Mucosa of stomach (tissue), 1 donor: Measurements from ENCODE around the gene IL1F10.

Experiments
- H3K27me3 ChIP-seq: one replicate; pipeline ENCODE4 v1.7.0; 2013; ENCODE audit warnings: mild to moderate bottlenecking, low read length; ENCODE audit not compliant: control insufficient read depth, insufficient read depth
- H3K36me3 ChIP-seq: one replicate; pipeline ENCODE4 v1.7.0; 2013; ENCODE audit warnings: low read length; ENCODE audit not compliant: control insufficient read depth, insufficient read depth
- H3K4me1 ChIP-seq: one replicate; pipeline ENCODE4 v1.7.0; 2013; ENCODE audit warnings: mild to moderate bottlenecking, low read length; ENCODE audit not compliant: control insufficient read depth, insufficient read depth
- H3K4me3 ChIP-seq: one replicate; pipeline ENCODE4 v1.7.0; 2013; ENCODE audit warnings: low read length
- H3K9ac ChIP-seq: one replicate; pipeline ENCODE4 v1.7.0; 2013; ENCODE audit warnings: mild to moderate bottlenecking, low read length, moderate library complexity
- H3K9me3 ChIP-seq: one replicate; pipeline ENCODE4 v1.7.0; 2013; ENCODE audit warnings: mild to moderate bottlenecking, low read length, moderate library complexity; ENCODE audit not compliant: control insufficient read depth
- donor health status: Pancreatic carcinoma.

Gene IL1F10

GRCh38 chr2:113041871-113042270 lies 25.9 kb upstream of the IL1F10 start:
- Histone ChIP-seq H3K4me1 (peaks cover 14% of the 10 kb centered on the region), H3K9ac (no peak overlapping the region), H3K27me3 (no peaks in the 10 kb centered on the region), H3K36me3 (no peaks in the 10 kb centered on the region), H3K4me3 (no peak overlapping the region), H3K9me3 (no peaks in the 10 kb centered on the region)

GRCh38 chr2:113046465-113046864 lies 21.3 kb upstream of the IL1F10 start:
- no peaks in the 10 kb centered on the region for H3K27me3 ChIP-seq
- no peaks in the 10 kb centered on the region for H3K4me1 ChIP-seq
- no peak overlapping the region for H3K9ac ChIP-seq
- H3K4me3 ChIP-seq = no peak overlapping the region
- H3K9me3 ChIP-seq = no peaks in the 10 kb centered on the region
- no peaks in the 10 kb centered on the region for H3K36me3 ChIP-seq

- H3K4me3 ChIP-seq = no peak overlapping the region
- no peaks in the 10 kb centered on the region for H3K4me1 ChIP-seq
- H3K9me3 ChIP-seq = no peaks in the 10 kb centered on the region
- no peak overlapping the region for H3K9ac ChIP-seq
- no peaks in the 10 kb centered on the region for H3K36me3 ChIP-seq
- H3K27me3 ChIP-seq = no peaks in the 10 kb centered on the region
Observed at GRCh38 chr2:113050921-113051895, 16.6 kb upstream of the IL1F10 start.

GRCh38 chr2:113052396-113052917 lies 15.3 kb upstream of the IL1F10 start, which contains the start of gene IL36B:
Gene IL36B, minus strand, starts transcription at chr2:113052867.
- no peaks in the 10 kb centered on the region for H3K36me3 ChIP-seq
- H3K27me3 ChIP-seq = no peaks in the 10 kb centered on the region
- H3K4me1 ChIP-seq = no peaks in the 10 kb centered on the region
- H3K9me3 ChIP-seq = no peaks in the 10 kb centered on the region
- no peak within 1 kb of the TSS for H3K9ac ChIP-seq
- no peak within 1 kb of the TSS for H3K4me3 ChIP-seq

- H3K27me3 ChIP-seq = no peaks in the 10 kb centered on the region
- H3K4me1 ChIP-seq = no peaks in the 10 kb centered on the region
- H3K36me3 ChIP-seq = no peaks in the 10 kb centered on the region
- no peak overlapping the region for H3K4me3 ChIP-seq
- no peaks in the 10 kb centered on the region for H3K9me3 ChIP-seq
- H3K9ac ChIP-seq = no peak overlapping the region
Observed at GRCh38 chr2:113053666-113054065, 14.1 kb upstream of the IL1F10 start.

- H3K27me3 ChIP-seq = no peaks in the 10 kb centered on the region
- no peaks in the 10 kb centered on the region for H3K9me3 ChIP-seq
- H3K4me1 ChIP-seq = no peaks in the 10 kb centered on the region
- H3K36me3 ChIP-seq = no peaks in the 10 kb centered on the region
- H3K9ac ChIP-seq = no peak overlapping the region
- no peak overlapping the region for H3K4me3 ChIP-seq
Observed at GRCh38 chr2:113054066-113054465, 13.7 kb upstream of the IL1F10 start.

GRCh38 chr2:113056521-113056920 lies 11.2 kb upstream of the IL1F10 start:
- no peak overlapping the region for H3K9ac ChIP-seq
- no peaks in the 10 kb centered on the region for H3K36me3 ChIP-seq
- no peak overlapping the region for H3K4me3 ChIP-seq
- no peaks in the 10 kb centered on the region for H3K9me3 ChIP-seq
- no peaks in the 10 kb centered on the region for H3K27me3 ChIP-seq
- H3K4me1 ChIP-seq = no peaks in the 10 kb centered on the region

GRCh38 chr2:113057117-113057516 lies 10.7 kb upstream of the IL1F10 start:
- Histone ChIP-seq H3K9me3 (no peaks in the 10 kb centered on the region), H3K36me3 (no peaks in the 10 kb centered on the region), H3K27me3 (no peaks in the 10 kb centered on the region), H3K4me3 (no peak overlapping the region), H3K4me1 (no peaks in the 10 kb centered on the region), H3K9ac (no peak overlapping the region)

- H3K4me3 ChIP-seq = no peak overlapping the region
- H3K9ac ChIP-seq = no peak overlapping the region
- H3K4me1 ChIP-seq = no peaks in the 10 kb centered on the region
- H3K36me3 ChIP-seq = no peaks in the 10 kb centered on the region
- no peaks in the 10 kb centered on the region for H3K9me3 ChIP-seq
- no peaks in the 10 kb centered on the region for H3K27me3 ChIP-seq
Observed at GRCh38 chr2:113058411-113058994, 9.3 kb upstream of the IL1F10 start.

- H3K9me3 ChIP-seq = no peaks in the 10 kb centered on the region
- no peaks in the 10 kb centered on the region for H3K27me3 ChIP-seq
- no peak within 1 kb of the TSS for H3K9ac ChIP-seq
- no peaks in the 10 kb centered on the region for H3K36me3 ChIP-seq
- H3K4me3 ChIP-seq = no peak within 1 kb of the TSS
- no peaks in the 10 kb centered on the region for H3K4me1 ChIP-seq
Observed at GRCh38 chr2:113058998-113059960, 8.5 kb upstream of the IL1F10 start, which contains the start of gene IL36RN. Gene IL36RN, plus strand, starts transcription at chr2:113059198. Its CDS starts 241 bp downstream, at chr2:113059439.

- H3K9me3 ChIP-seq = no peaks in the 10 kb centered on the region
- no peak overlapping the region for H3K4me3 ChIP-seq
- no peaks in the 10 kb centered on the region for H3K27me3 ChIP-seq
- no peaks in the 10 kb centered on the region for H3K4me1 ChIP-seq
- H3K36me3 ChIP-seq = no peaks in the 10 kb centered on the region
- no peak overlapping the region for H3K9ac ChIP-seq
Observed at GRCh38 chr2:113060396-113060795, 7.4 kb upstream of the IL1F10 start.
